GM12878 (cell line): Measurements from ENCODE around the gene POLR3E.

Source experiments
- EP300 ChIP-seq, 2 experiments: fragments of 150-350 bp in 1 of 2; IDR thresholded peaks; 2 replicates each; pipeline ENCODE4 v1.6.1; 2011 to 2012; ENCODE audit warnings: low read depth in 2 of 2, low read length in 2 of 2, borderline replicate concordance in 1 of 2, improper control_type of control experiment in 1 of 2, inconsistent platforms in 1 of 2; ENCODE audit not compliant: control insufficient read depth in 1 of 2
- EZH2 ChIP-seq: IDR thresholded peaks from 2 replicates; pipeline ENCODE4 v1.6.1; 2012; ENCODE audit warnings: low read depth, mild to moderate bottlenecking, control low read depth, inconsistent platforms, low read length, borderline replicate concordance; ENCODE audit not compliant: control insufficient read depth
- HDAC6 ChIP-seq: fragments of 200-600 bp; sonication (generic); IDR thresholded peaks from one replicate; pipeline ENCODE4 v1.8.0; 2017; ENCODE audit warnings: antibody characterized with exemption; ENCODE audit not compliant: unreplicated experiment
- LARP7 ChIP-seq: fragments of 450-650 bp; IDR thresholded peaks from 2 replicates; pipeline ENCODE4 v1.6.1; 2017; ENCODE audit warnings: mild to moderate bottlenecking
- POLR2A ChIP-seq: IDR thresholded peaks from 2 replicates; pipeline ENCODE4 v1.6.1; 2011; ENCODE audit warnings: low read depth, mild to moderate bottlenecking, low read length
- POLR2AphosphoS5 ChIP-seq: IDR thresholded peaks from 2 replicates; pipeline ENCODE4 v1.6.1; 2011; ENCODE audit warnings: mild to moderate bottlenecking, low read length, inconsistent platforms
- RBBP5 ChIP-seq: fragments of 200-600 bp; sonication (generic); conservative IDR thresholded peaks from 2 replicates; pipeline ENCODE4 v1.6.1; 2016
- SP1 ChIP-seq: IDR thresholded peaks from one replicate; pipeline ENCODE4 v1.6.1; 2011; ENCODE audit warnings: low read depth, low read length
- TAF1 ChIP-seq: IDR thresholded peaks from 2 replicates; pipeline ENCODE4 v1.6.1; 2011; ENCODE audit warnings: mild to moderate bottlenecking, low read depth, low read length, borderline replicate concordance
- YBX1 ChIP-seq: fragments of 450-650 bp; IDR thresholded peaks from 2 replicates; pipeline ENCODE4 v1.6.1; 2016; ENCODE audit warnings: antibody characterized with exemption
- TF ChIP-seq, protein P1 (sequence below), 3 experiments: IDR thresholded peaks in 2 of 3; conservative IDR thresholded peaks in 1 of 3; 2 replicates each; pipeline ENCODE4 v1.5.1; 2011; ENCODE audit warnings: low read depth in 3 of 3, low read length in 3 of 3, mild to moderate bottlenecking in 3 of 3, control low read depth in 2 of 3, moderate library complexity in 2 of 3, inconsistent platforms in 1 of 3, mixed read lengths in 1 of 3; ENCODE audit not compliant: control insufficient read depth in 2 of 3, insufficient read depth in 1 of 3; ENCODE audit errors: extremely low read depth in 1 of 3
- TF ChIP-seq, protein P2 (sequence below): IDR thresholded peaks from 2 replicates; pipeline ENCODE4 v1.6.1; 2011; ENCODE audit warnings: low read depth, low read length, improper control_type of control experiment, borderline replicate concordance
- TF ChIP-seq, protein P3 (sequence below): IDR thresholded peaks from 2 replicates; pipeline ENCODE4 v1.6.1; 2012; ENCODE audit warnings: low read depth, low read length, improper control_type of control experiment
- TF ChIP-seq, protein P4 (sequence below): IDR thresholded peaks from 2 replicates; pipeline ENCODE4 v1.6.1; 2012; ENCODE audit warnings: mild to moderate bottlenecking, low read depth, low read length

DNA sequence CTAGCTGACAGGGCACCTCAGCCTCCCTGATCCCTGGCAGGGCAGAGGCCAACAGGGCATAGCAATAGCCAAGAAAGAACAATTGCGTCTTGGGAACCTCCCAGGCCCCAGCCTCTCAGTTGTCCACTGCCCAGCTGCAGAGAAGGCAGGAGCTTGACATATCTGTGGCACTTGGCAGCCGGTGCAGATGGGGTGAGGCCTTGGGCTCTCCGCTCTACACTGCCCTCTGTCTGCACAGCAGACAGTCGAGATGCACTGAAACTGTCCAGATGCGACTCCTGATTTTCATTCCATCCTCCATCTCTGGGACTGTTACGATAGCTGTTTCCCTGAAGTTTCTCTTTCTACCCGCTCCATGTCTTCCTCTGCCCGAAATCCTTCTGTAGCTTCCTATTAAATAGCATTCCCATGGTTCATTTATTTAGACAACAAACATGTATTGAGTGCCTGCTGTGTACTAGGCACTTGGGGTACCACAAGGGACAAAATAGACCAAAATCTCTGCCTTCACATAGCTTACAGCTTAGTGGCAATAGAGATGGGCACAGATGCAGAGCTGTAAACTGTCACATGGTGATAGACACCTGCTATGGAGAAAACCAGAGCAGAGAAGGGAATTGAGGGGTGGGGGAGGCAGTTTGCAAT, 3.3 kb downstream of the POLR3E start:
- TF ChIP-seq YBX1 (no peak), EP300 (IDR thresholded peaks at IDR 0.05; ENCODE audit: borderline replicate concordance in 1 of 2, control insufficient read depth in 1 of 2, low read depth in 2 of 2, low read length in 2 of 2) (no peak), HDAC6 (no peak), SP1 (no peak), POLR2AphosphoS5 (no peak), LARP7 (no peak), RBBP5 (no peak), POLR2A (no peak), TAF1 (no peak), EZH2 (no peak)
- TF ChIP-seq, protein P1, sequence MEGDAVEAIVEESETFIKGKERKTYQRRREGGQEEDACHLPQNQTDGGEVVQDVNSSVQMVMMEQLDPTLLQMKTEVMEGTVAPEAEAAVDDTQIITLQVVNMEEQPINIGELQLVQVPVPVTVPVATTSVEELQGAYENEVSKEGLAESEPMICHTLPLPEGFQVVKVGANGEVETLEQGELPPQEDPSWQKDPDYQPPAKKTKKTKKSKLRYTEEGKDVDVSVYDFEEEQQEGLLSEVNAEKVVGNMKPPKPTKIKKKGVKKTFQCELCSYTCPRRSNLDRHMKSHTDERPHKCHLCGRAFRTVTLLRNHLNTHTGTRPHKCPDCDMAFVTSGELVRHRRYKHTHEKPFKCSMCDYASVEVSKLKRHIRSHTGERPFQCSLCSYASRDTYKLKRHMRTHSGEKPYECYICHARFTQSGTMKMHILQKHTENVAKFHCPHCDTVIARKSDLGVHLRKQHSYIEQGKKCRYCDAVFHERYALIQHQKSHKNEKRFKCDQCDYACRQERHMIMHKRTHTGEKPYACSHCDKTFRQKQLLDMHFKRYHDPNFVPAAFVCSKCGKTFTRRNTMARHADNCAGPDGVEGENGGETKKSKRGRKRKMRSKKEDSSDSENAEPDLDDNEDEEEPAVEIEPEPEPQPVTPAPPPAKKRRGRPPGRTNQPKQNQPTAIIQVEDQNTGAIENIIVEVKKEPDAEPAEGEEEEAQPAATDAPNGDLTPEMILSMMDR (IDR thresholded peaks at IDR 0.05 in 2 of 3, conservative IDR thresholded peaks at IDR 0.05 in 1 of 3; ENCODE audit: control insufficient read depth in 2 of 3, extremely low read depth in 1 of 3, insufficient read depth in 1 of 3, low read depth in 3 of 3, low read length in 3 of 3): peak; percentile 70 to 85 (median 76)
- TF ChIP-seq, protein P2, sequence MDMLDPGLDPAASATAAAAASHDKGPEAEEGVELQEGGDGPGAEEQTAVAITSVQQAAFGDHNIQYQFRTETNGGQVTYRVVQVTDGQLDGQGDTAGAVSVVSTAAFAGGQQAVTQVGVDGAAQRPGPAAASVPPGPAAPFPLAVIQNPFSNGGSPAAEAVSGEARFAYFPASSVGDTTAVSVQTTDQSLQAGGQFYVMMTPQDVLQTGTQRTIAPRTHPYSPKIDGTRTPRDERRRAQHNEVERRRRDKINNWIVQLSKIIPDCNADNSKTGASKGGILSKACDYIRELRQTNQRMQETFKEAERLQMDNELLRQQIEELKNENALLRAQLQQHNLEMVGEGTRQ: no peak
- TF ChIP-seq, protein P3, sequence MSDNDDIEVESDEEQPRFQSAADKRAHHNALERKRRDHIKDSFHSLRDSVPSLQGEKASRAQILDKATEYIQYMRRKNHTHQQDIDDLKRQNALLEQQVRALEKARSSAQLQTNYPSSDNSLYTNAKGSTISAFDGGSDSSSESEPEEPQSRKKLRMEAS: no peak
- TF ChIP-seq, protein P4, sequence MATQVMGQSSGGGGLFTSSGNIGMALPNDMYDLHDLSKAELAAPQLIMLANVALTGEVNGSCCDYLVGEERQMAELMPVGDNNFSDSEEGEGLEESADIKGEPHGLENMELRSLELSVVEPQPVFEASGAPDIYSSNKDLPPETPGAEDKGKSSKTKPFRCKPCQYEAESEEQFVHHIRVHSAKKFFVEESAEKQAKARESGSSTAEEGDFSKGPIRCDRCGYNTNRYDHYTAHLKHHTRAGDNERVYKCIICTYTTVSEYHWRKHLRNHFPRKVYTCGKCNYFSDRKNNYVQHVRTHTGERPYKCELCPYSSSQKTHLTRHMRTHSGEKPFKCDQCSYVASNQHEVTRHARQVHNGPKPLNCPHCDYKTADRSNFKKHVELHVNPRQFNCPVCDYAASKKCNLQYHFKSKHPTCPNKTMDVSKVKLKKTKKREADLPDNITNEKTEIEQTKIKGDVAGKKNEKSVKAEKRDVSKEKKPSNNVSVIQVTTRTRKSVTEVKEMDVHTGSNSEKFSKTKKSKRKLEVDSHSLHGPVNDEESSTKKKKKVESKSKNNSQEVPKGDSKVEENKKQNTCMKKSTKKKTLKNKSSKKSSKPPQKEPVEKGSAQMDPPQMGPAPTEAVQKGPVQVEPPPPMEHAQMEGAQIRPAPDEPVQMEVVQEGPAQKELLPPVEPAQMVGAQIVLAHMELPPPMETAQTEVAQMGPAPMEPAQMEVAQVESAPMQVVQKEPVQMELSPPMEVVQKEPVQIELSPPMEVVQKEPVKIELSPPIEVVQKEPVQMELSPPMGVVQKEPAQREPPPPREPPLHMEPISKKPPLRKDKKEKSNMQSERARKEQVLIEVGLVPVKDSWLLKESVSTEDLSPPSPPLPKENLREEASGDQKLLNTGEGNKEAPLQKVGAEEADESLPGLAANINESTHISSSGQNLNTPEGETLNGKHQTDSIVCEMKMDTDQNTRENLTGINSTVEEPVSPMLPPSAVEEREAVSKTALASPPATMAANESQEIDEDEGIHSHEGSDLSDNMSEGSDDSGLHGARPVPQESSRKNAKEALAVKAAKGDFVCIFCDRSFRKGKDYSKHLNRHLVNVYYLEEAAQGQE: no peak
